NCI-H1930 (cell line): ENCODE data around the gene CEMP1.

Source experiments
- DNase-seq, 2 experiments: peaks; one replicate each; lab custom pipeline; 2025; lab: John Stamatoyannopoulos, UW

CEMP1 gene

DNA sequence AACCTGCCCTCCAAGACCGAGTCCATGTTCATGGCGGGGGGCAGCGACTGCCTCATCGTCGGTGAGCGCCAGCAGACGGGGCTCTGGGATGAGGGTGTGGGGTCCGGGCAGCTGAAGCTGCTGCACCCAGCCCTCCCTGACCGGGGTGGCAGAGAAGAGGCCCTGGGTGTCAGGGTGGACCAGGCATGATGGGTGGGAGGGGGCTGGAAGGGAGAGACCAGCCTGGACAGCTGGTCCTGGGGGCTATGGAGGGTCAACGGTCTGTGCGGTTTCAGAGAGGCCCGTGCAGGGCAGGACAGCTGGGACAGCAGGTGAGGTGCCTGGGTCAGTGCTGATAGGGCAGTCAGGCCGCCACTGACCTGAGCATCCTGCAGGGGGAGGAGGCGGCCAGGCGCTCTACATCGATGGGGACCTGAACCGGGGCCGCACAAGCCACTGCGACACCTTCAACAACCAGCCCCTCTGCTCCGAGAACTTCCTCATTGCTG lies 30.7 kb downstream of the CEMP1 start:
- DNase-seq: no peak

DNA sequence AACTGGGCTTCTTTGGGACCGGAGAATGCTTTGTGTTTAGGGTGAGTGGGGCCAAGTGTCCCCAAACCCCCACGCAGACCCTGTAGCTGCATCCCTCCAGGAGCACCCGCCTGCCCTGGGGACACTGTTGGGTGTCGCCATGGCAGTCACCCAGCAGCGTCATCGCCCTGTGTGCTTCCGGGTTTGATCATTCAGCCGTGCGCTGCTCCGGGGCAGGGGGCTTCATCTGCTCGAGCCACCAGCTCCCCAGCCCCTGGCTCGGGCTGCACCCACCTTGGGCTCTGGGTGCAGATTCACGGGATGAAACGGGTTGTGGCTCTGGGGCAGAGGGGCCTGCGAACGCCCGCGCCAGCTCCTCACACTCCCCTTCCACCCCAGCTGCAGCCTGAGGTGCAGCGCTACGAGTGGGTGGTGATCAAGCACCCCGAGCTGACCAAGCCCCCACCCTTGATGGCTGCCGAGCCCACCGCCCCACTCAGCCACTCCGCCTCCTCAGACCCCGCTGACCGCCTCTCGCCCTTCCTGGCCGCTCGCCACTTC lies 31.2 kb downstream of the CEMP1 start:
- no peak for DNase-seq

- DNase-seq: no peak
Observed at GRCh38 chr16:2499454-2499853, 31.8 kb downstream of the CEMP1 start.

DNA sequence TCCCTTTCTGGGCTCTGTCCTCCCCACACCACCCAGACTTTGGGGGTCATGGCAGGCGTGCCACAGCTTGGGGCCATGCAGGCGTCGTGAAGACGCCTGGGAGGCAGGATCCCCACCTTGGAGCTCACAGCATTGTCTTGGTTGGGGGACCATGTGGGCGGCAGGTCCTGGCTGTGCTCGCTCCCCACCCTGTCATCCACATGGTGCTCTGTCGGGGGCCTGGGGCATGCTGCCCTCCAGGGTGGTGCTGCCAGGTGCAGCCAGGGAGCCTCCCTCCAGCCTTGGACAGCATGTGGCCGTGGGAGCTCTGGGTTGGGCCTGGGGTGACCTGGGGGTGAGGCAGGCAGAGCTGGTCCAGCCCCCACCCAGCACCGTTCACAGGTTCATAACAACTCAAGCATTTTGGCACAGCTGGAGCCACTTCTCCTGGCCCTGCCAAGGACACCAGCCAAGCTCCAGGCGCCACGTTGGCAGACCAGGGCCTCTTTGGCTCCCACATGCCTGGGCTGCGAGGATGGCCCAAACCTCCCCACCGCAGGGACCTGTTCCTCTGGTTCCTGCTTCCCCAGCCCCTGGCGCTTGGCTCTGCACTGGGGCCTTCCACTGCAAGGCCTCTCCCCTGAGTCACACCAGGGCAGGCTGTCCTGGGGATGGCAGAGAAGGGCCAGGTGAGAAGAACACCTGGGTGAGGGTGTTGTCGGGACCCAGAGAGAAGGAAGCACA lies 32.5 kb downstream of the CEMP1 start:
- no peak for DNase-seq

DNA sequence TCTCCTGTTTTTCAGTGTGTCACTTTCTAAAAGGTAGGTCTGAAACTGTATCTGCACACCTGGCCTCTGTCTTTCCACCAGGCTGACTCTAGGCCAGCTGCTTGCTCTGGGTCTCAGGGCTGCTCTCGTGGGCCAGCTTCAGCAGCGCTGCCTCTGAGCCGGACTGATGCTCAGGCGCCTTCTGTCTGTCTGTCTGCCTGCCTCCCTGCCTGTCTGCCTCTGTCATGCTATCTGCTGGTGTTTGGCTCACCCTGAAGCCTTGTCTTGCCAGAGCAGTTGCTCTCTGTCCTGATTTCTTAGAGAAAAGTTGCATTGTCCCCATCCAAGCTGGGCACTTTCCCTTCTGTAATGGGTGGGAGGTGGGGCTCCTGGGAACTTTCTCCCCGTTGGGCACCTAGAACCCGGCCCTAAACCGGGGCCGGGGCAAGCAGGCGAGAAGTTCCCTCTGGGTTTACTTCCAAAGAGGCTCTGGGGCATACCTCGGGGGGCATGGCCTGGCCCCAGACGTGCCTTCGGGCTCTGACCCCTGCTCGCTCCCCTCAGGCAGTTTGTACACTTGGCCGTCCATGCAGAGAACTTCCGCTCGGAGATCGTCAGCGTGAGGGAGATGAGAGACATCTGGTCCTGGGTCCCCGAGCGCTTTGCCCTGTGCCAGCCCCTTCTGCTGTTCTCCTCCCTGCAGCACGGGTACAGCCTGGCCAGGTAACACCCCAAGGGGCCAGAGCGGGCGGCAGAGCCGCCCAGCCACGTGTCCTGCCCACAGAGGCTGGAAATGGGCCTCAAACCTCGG lies 33.3 kb downstream of the CEMP1 start:
- DNase-seq: no peak

DNA sequence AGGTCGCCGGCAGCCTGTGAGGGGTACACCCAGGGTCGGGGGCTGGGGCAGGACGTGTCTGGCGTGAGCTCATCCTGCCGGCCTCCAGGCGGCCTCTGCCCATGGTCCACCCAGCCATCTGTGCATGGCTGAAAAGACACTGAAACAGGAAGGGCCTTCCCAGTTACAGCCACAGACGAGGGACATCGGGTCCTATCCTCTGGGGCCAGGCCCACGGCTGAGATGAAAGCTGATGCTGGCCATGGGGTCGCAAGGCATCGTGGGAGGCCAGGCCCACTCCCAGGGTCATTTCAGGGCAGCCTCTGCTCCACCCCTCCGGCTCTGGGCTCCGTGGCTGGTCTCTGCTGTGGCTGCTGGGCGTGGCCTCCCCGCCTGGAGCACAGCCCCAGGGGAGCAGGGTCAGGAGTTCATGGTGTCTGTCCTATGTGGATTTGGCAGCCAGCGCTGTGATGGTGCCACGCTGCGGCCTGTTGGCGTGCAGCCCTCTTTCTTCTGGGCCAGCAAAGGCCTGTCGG lies 34.0 kb downstream of the CEMP1 start:
- DNase-seq: no peak

- DNase-seq: no peak
Observed at GRCh38 chr16:2496223-2497115, 34.7 kb downstream of the CEMP1 start.

GRCh38 chr16:2495041-2495440 lies 36.2 kb downstream of the CEMP1 start:
- DNase-seq: no peak

DNA sequence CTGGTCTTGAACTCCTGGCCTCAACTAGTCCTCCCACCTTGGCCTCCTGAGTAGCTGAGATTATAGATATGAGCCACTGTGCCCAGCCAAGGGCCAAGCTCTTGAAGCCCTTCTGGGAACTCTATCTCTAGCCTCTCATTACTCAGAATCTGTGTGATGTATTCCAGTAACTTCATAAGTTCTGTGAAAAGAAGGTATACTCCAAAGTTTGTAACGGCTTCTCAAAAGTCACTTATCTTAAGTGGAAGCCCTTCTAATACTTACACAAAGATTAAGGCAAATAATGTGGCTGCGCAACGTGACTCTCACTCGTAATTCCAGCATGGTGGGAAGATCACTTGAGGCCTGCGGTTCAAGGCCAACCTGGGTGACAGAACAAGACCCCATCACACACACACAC lies 36.6 kb downstream of the CEMP1 start:
- no peak for DNase-seq

GRCh38 chr16:2493605-2494004 lies 37.6 kb downstream of the CEMP1 start:
- no peak for DNase-seq

GRCh38 chr16:2492292-2492691 lies 38.9 kb downstream of the CEMP1 start:
- no peak for DNase-seq

- no peak for DNase-seq
Observed at GRCh38 chr16:2490190-2491105, 40.8 kb downstream of the CEMP1 start.

- DNase-seq: no peak
Observed at GRCh38 chr16:2489581-2489980, 41.6 kb downstream of the CEMP1 start.

DNA sequence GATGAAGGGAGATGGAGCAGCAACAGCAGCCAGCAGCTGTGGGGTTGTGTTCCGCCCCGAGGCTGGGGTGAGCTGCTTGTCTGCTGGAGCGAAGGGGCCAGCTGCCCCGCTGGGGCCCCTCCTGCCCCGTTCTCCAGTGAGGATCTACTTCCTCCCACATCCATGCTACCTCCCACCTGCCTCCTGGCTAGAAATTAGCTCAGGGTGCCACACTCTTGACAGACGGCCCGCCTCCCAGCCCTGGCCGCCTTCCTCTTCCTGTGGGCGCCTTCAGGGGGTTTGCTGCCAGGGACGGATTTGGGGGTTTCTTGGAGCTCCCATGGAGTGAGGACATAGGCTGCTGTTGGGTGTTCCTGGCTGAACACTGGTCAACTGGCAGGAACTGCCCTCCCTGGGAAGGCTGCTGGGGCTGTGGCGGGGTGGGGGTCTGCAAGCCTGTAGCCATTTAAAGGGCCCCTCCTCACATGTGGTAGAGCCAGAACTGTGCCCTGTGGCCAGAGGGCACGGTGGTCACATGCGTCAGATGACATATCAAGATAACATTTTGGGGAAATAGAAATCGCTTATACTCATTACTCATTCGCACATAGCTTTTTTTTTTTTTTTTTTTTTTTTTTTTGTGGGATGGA lies 43.2 kb downstream of the CEMP1 start:
- DNase-seq: no peak

DNA sequence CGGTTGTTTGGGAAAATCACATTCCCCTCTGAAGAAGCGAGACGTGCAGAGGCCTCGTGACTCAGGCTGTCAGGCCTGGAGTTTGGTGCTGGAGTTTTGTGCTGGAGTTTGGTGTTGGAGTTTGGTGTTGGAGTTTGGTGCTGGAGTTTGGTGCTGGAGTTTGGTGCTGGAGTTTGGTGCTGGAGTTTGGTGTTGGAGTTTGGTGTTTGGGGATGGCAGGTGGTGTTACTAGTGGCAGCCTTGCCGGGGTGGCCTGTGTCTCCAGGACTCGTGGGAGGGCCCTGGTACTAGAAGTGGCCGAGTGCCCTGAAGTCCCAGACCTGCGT lies 43.7 kb downstream of the CEMP1 start:
- DNase-seq: no peak

DNA sequence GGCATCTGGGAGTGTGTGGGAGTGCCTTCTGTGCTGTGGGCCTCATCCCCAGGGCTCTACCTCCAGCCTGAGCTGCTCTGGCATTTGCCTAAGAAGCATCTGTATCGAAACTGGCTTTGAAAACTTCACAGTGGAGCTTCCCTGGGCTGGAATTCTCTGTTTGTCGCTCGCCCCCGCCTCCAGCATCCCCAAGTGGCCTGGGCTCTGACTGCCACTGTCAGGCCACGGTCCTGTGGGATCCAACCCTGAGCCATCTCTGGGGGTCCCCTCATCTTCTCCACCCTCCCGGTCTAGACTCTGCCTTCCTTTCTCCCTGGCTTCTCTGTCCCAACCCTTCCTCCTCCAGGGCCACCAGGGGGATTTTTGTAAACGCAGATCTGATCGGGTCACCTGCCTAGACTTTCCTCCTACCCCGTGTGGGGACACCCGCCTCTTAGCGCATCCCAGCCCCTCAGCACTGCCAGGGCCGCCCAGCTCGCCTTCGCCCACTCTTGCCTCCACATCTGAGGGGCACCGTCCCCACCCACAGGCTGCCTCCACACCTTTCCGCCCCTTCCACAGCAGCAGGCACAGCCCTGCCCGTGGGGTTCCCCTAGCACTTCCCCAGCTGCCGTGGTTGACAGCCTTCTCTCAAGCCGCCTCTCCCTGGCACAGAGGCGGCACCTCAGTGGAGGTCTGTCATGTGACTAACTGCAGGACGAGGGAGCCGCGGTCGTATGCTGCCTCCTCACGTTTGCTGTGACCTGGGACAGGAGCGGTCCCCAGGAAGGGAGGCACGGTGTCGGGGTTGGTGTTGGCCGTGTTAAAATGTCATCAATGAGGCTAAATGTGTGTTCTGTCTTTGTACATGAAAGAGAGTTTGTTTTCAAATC lies 44.3 kb downstream of the CEMP1 start:
- DNase-seq: no peak

DNA sequence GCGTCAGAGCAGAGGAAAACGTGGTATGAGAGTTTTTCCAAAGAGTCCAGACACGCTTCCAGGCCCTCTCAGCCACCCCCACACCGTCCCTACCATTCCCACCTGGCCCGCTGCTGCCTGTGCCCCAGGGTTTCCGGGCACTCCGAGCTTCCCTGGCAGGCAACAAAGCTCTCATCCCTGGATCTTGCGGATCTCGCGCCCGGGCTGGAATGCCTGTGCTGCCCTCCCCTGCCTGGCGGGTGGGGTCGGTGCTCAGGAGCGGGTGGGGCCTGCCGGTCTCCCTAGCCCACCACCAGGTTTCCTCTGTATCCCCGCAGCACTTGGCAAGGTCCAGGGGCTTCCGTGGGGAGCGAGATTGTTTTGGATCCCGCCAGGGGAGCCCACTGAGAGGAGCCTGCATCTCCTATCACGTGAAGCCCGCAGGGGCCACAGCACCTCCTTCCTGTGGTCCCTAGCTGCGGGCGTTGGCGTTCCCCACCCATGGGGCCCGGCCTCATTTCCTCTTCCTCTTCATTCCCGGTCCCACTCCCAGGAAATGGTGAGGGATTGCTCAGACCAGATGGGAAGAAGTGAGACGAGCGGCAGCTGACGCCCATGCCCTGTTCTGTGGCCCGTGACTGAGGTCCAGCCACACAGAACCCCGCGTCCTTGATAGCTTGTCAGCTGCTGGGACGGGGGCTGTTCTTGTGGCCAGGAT lies 45.2 kb downstream of the CEMP1 start:
- no peak for DNase-seq

GRCh38 chr16:2484898-2485508 lies 46.2 kb downstream of the CEMP1 start:
- no peak for DNase-seq
